Measurements from ENCODE around the gene NTRK3.

NTRK3 gene

DNA sequence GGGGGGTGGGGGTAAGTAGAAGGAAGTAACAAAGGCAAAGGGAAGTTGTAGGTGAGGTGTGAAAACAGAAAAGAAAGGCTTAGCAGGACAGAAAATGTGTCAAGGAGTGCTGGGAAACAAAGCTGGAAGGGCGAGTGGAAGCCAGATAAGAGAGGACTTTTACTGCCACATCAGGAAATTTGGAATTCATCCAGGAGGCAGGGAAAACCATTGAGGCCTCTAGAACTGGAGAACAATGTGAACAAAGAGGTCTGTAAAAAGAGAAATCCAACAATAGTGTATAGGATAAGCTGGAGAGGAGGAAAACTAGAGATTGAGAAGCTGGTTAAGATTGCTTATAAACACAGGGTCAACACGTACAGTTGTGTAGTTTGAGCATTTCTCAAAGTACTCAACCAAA is 116.6 kb downstream of the NTRK3 start:
- H3K9me3 Mint-ChIP-seq, result peaks cover 0 to 9% of the 10 kb centered on the region in 2 donors
- ATAC-seq, result no peak
- no peak overlapping the region for H3K4me3 Mint-ChIP-seq

DNA sequence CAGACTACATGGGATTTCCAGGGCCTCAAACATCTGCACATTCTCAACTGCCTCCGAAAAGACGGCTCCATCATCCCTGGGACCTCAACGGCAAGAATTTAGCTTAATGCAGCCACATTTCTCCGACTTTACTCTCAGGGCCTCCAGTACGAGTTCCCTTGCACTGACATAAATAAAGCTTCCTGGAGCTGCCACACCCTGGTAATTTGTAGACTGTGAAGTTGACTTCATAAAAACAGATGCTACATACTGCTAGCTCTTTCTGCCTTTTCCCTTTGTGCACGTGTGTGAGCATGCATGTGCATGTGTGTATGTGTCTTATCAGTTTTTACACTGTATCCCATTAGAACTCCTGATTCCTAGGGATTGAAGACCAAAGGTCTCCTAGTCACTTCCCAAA is 122.7 kb downstream of the NTRK3 start:
- Mint-ChIP-seq H3K9me3 (peaks cover 0 to 8% of the 10 kb centered on the region in 2 donors), H3K4me1 (no peaks in the 10 kb centered on the region), H3K4me3 (no peak overlapping the region), H3K27ac (no peak overlapping the region), H3K27me3 (peaks cover 24% of the 10 kb centered on the region)
- DNase-seq (no peak), ATAC-seq (no peak)

More for the DNA sequence above, 116.6 kb downstream of the NTRK3 start:
- DNase-seq, result no peak
- no peaks in the 10 kb centered on the region for H3K4me1 Mint-ChIP-seq
- peaks cover 24% of the 10 kb centered on the region for H3K27me3 Mint-ChIP-seq
- H3K27ac Mint-ChIP-seq, result no peak overlapping the region

DNA sequence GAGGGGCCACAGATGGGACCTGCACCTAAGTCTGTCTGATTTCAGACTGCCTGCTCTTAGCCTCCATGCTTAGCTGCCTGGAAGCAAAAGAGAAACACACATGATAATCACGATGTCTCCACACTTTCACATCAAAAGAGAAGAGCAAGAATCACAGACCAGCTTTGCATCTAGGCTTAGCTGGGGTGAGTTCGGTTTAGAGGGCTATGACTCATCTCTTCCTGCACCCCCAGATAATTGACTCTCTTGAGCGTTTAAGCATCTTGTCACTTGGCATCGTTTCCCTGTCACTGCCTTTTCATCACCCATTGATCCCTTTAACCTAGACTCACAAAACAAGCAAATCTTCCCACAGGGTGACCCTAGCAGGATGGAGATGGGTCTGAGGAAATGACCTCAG is 124.0 kb downstream of the NTRK3 start:
- DNase-seq (no peak), ATAC-seq (no peak)
- H3K27ac Mint-ChIP-seq, result no peak overlapping the region
- H3K4me3 Mint-ChIP-seq, result no peak overlapping the region
- H3K9me3 Mint-ChIP-seq, result no peaks in the 10 kb centered on the region
- no peaks in the 10 kb centered on the region for H3K4me1 Mint-ChIP-seq
- peaks cover 21% of the 10 kb centered on the region for H3K27me3 Mint-ChIP-seq

DNA sequence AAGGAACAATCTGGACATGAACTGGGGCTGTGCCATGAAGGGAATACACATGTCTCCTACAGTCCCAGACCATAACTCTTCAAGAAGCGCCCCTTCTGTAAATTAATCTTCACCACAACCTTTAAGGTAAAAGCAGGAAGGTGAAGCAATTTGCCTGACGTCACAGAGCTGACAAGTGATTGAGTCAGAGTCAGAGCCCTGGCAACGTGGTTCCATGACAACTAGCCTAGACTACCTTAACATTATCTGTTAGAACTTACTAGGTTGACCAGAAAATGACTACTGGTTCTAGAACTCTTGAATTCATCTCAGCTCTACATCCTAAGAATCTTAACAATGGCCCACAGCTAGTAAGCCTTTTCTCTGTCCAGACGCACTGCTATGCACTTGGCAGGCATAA is 124.6 kb downstream of the NTRK3 start:
- DNase-seq (no peak), ATAC-seq (no peak)
- H3K27me3 Mint-ChIP-seq, result peaks cover 19% of the 10 kb centered on the region
- H3K9me3 Mint-ChIP-seq, result no peaks in the 10 kb centered on the region
- H3K27ac Mint-ChIP-seq, result no peak overlapping the region
- no peak overlapping the region for H3K4me3 Mint-ChIP-seq
- no peaks in the 10 kb centered on the region for H3K4me1 Mint-ChIP-seq

DNA sequence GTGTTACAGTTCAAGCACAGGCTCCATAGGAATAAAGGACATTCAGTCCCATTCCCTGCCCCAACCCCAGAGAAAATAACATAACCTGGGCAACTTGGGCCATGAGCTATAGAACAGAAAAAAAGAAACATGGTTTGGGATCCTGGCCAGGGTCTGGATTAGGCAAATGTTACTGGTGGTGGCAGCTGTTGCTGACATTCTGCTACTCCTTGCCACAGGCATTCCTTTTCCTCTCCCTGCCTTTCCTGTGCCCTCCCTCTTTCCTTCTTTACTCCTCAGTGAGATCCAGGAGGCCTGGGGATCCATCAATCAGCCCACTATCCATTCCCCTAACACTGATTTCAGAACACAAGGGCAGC is 129.1 kb downstream of the NTRK3 start:
- H3K4me3 Mint-ChIP-seq, result no peak overlapping the region
- no peak for DNase-seq
- H3K4me1 Mint-ChIP-seq, result no peaks in the 10 kb centered on the region
- no peak overlapping the region for H3K27ac Mint-ChIP-seq
- peaks cover 19% of the 10 kb centered on the region for H3K27me3 Mint-ChIP-seq
- ATAC-seq, result no peak
- H3K9me3 Mint-ChIP-seq, result peaks cover 0 to 5% of the 10 kb centered on the region in 2 donors

DNA sequence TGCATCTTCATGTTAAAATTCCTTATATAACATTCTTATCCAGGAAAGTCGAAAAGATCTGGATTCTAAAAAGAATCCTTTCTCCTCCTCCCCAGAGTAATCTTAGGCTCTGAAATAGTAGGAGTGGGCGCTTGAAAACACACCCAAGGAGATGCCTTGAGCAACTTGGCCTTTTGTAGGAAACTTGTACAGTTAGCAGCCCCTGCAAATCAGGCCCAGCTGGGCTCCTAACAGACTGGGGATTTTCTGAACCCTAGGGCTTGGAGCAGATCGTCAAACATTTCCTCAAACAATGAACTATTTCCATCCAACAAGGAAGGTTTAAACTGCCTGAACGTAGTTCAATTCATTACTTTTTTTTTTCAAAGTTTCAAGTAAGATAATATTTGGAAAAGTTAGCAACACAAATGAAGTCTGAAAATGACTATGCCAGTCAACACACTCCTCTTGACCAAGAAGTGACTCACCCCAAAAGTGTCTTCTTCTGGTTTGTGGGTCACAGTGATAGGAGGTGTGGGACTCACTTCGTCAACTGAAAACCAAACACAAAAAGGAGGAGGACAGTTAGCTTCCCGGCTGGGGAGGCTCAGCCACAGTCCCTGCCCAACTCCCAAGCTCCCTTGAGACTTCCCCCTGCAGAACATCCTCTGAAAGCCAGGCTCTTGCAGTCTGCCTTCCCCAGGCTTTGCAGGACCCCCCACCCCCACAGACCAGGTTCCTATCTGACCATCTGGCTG is 129.7 kb downstream of the NTRK3 start:
- Mint-ChIP-seq H3K4me1 (no peaks in the 10 kb centered on the region), H3K27me3 (peaks cover 19% of the 10 kb centered on the region), H3K9me3 (peaks cover 0 to 5% of the 10 kb centered on the region in 2 donors), H3K27ac (no peak overlapping the region), H3K4me3 (no peak overlapping the region)
- DNase-seq (no peak), ATAC-seq (no peak)

DNA sequence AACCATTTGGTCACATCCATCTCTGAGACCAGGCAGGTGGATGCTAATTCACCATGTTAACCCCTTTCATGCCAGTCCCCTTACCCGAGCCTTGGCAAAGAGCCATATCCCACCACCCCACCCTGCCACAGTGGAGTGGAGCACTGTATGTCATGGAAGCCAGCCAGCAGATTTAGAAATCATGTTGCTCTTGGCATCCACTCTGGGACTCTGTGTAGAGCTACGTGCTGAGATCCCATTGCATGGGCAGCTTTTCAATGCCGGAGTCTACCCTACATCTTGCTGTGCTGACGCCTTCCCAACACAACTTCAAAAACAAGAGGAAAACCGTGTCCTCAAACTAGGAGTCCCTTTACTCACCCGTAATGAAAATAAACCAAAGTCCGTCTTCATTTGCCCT is 131.0 kb downstream of the NTRK3 start:
- no peaks in the 10 kb centered on the region for H3K4me1 Mint-ChIP-seq
- H3K9me3 Mint-ChIP-seq, result peaks cover 0 to 5% of the 10 kb centered on the region in 2 donors
- ATAC-seq, result no peak
- no peak overlapping the region for H3K4me3 Mint-ChIP-seq
- H3K27me3 Mint-ChIP-seq, result peaks cover 19% of the 10 kb centered on the region
- no peak overlapping the region for H3K27ac Mint-ChIP-seq
- DNase-seq, result no peak

DNA sequence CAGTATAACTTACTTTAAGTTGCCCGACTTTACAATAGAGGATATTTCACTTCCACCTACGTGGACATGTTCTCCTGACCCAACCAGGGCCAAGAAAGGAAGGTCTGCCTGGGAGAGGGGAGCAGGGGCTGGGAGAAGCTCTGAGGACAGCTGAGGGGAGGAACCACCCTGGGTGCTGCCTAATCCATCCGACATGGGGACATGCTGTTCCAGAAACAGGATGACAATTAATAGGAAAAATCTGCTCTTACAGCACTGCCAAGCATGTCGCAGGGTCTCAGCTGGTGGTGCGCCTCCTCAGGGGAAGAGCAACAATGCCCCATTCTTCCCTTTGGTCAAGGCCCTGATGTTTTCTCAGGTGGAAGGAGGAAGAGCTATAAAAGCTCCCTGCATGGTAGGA is 132.3 kb downstream of the NTRK3 start:
- DNase-seq, result no peak
- peaks cover 19% of the 10 kb centered on the region for H3K27me3 Mint-ChIP-seq
- H3K27ac Mint-ChIP-seq, result no peak overlapping the region
- H3K4me3 Mint-ChIP-seq, result no peak overlapping the region
- H3K4me1 Mint-ChIP-seq, result no peaks in the 10 kb centered on the region
- ATAC-seq, result no peak
- peaks cover 0 to 5% of the 10 kb centered on the region in 2 donors for H3K9me3 Mint-ChIP-seq

DNA sequence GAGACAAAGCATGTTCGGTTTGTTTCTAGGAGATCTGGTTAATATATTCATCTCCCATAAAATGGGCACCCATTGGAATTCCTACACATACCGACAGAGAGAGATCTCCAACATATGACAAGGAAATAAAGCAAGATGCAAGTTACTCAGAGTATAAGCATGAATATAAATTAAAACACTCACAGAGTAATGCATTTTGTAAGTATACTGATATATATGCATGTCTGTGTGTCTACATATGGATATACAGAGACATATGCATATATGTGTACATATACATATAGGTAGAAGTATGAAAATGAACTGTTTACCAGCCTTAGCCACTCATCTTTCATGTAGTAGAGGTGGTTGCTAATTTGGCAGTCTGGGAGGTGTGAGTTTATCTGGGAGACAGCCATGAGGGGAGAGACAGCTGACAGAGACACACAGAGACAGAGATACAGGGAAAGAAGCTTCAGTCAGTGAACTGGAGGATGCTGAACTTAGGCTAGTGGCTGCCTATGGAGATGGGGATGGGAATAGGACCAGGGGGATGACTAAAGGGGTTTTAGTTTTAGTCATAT is 134.5 kb downstream of the NTRK3 start:
- H3K9me3 Mint-ChIP-seq, result peaks cover 0 to 5% of the 10 kb centered on the region in 2 donors
- no peak overlapping the region for H3K27ac Mint-ChIP-seq
- no peak overlapping the region for H3K4me3 Mint-ChIP-seq
- no peak for DNase-seq
- H3K4me1 Mint-ChIP-seq, result no peaks in the 10 kb centered on the region
- peaks cover 19% of the 10 kb centered on the region for H3K27me3 Mint-ChIP-seq
- ATAC-seq, result no peak

DNA sequence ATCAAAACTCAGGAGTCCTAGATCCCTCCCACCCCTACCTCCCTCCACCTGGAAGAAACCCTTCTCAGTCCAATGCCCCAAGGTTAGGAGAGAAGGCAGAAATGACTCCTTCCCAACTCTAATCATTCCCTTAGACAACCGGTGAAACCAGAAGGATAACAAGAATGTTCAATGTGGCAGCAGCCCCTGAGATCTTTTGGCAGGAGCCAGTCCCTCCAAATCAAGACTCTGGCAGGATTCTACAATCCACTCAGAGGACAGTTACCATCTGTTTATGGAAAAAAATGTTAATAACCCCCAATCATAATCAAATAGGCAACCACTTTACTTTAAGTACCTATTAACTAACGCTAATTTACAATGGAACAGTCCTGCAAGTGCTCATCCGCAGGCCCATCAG is 136.5 kb downstream of the NTRK3 start:
- no peak for ATAC-seq

DNA sequence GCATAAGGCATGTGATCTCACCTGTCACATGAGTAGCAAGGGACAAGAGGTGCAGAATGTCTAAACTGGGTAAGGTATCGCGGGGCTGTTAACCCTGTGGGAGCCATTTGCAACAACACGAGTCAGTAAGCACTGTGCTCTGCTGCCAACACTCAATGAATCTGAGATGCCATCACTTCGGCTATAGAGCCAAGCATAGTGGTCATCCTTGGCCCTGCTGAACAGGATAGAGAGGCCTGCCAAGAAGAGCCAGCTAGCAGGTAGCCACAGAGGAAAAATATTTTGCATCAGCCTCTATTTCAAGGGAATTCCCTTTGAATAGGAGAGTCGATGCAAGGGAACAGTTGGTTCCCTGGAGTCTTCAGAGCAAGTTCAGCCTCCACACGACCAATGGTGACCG is 137.8 kb downstream of the NTRK3 start:
- Mint-ChIP-seq H3K27ac (no peak overlapping the region), H3K4me1 (no peaks in the 10 kb centered on the region), H3K27me3 (peaks cover 8% of the 10 kb centered on the region), H3K9me3 (no peaks in the 10 kb centered on the region), H3K4me3 (no peak overlapping the region)
- ATAC-seq, result no peak
- DNase-seq, result no peak

More for the DNA sequence above, 136.5 kb downstream of the NTRK3 start:
- DNase-seq, result no peak
- Mint-ChIP-seq H3K27me3 (peaks cover 8% of the 10 kb centered on the region), H3K27ac (no peak overlapping the region), H3K4me1 (no peaks in the 10 kb centered on the region), H3K9me3 (no peaks in the 10 kb centered on the region), H3K4me3 (no peak overlapping the region)

DNA sequence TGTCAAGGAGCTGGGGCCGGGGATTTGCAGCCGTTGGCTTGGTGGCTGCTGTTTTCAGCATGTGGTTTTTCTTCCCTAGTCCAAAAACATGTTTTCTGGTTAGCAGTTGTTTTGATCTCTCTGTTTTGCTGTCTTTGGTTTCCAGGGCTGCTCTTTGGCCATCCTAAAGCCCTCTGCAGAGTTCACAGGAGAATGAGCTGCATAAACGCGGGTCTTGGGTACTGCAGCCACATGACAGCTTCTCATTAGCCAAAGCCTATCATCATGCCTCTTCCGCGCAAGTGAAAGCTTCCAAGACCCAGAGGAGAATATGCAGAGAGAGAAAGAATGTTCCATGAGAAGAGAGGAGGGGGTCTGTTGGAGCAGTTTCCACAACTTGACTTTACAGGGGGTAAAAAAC is 138.5 kb downstream of the NTRK3 start:
- Mint-ChIP-seq H3K4me3 (no peak overlapping the region), H3K27ac (peak overlapping the region in 1 of 2 donors; percentile 0), H3K4me1 (no peaks in the 10 kb centered on the region), H3K9me3 (no peaks in the 10 kb centered on the region), H3K27me3 (peaks cover 8% of the 10 kb centered on the region)
- DNase-seq (no peak), ATAC-seq (no peak)

DNA sequence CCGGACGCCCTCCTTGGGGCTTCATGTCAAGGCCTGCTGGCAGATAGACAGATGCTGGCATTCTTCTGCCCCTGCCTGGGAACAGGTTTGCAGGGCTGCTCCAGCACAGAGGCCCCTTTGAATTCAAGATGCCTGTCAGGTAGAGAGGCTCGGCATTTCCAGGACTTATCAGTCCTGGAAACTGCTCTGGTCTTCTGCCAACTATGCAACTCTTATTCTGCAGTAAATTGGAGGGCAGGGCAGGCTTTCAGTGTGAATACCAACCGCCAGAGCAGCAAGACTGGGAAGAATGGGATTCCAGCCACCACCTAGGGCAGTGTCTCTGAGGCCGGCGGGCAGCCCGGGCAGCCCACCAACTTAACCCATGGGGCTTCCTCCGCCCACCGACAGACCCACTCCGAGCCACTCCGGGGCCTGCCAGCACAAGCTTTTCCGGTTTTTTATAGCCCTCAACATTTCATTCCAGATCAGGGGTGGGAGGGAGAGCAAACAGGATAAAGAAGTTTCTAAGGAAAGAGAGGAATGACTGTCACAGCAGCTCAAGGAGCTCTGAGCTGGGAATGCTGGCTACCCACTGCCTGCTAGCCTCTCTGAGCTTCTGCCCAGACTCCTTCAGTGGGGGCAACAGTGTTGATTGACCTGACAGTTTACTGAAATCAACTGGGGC is 140.9 kb downstream of the NTRK3 start:
- DNase-seq (no peak), ATAC-seq (no peak)
- Mint-ChIP-seq H3K4me3 (no peak overlapping the region), H3K9me3 (no peaks in the 10 kb centered on the region), H3K27me3 (peaks cover 8% of the 10 kb centered on the region), H3K4me1 (no peaks in the 10 kb centered on the region), H3K27ac (no peak overlapping the region)

DNA sequence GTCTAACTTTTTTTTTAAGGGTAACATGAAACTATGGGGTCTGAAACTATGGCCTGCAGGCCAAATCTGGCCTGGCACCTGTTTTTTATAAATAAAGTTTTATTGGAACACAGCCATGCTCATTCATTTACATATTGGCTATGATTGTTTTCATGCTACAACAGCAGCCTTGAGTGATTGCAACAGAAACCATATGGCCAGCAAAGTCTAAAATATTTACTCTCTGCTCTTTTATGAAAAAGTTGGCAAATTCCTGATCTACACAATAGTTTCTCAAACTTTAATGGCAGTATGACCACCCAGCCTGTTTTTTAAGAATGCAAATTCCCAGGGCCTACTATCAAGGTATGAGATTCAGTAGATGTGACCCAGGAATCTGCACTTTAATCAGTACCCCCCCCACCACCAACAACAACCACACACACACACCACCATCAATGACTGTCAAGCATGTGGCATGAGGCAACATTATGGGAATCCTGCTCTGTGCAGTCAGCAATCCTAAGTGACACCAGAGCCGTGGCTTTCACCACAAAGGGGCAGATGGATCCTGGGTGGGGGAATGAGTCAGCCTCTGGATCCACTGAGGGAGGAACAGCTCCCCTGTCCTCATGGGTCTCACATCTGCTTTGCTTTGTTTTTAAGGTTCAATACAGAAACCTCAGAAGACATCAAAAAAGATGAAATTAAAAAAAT is 142.8 kb downstream of the NTRK3 start:
- no peak for DNase-seq
- no peak for ATAC-seq
- peaks cover 4% of the 10 kb centered on the region for H3K27me3 Mint-ChIP-seq
- no peak overlapping the region for H3K4me3 Mint-ChIP-seq
- H3K4me1 Mint-ChIP-seq, result no peaks in the 10 kb centered on the region
- no peak overlapping the region for H3K27ac Mint-ChIP-seq
- no peaks in the 10 kb centered on the region for H3K9me3 Mint-ChIP-seq

DNA sequence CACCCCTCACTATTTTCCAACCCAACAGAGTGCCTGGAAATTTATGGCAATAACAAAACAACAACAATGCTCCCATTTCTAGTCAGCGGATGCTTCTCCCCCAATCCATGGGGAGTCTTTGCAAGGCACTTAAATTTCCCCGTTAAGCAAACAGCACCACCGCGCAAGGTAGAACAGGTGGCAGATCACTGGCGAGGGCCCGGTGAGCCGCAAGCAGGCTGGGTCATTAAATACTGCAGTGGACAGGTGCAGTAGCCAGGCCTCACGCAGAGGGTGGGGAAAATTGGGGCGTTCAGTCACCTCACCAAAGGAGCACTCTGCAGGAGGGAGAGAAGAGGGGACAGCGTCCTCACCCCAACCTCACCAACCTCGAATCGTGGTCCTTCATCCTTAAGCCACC is 147.5 kb downstream of the NTRK3 start:
- DNase-seq (no peak), ATAC-seq (no peak)
- Mint-ChIP-seq H3K4me3 (no peak overlapping the region), H3K9me3 (no peaks in the 10 kb centered on the region), H3K27me3 (no peaks in the 10 kb centered on the region), H3K27ac (no peak overlapping the region), H3K4me1 (no peaks in the 10 kb centered on the region)

DNA sequence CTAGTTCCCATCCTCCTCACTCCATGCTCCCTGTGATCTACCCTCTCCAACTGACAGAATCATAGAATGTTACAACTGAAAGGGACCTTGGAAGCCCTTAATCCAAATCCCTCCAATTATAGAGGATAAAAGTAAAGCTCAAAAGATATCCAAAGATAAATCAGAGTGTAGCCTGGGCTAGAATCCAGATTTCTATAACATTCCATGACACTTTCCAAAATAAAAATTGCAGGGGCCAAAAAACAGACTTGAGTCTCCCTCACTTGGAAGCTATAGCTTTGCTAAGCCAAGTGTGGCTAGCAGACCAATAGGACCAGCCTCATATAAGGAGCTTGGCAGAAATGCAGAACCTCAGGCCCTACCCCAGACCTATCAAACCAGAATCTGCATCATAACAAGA is 148.1 kb downstream of the NTRK3 start:
- Mint-ChIP-seq H3K4me3 (no peak overlapping the region), H3K4me1 (no peaks in the 10 kb centered on the region), H3K27me3 (no peaks in the 10 kb centered on the region), H3K27ac (no peak overlapping the region), H3K9me3 (no peaks in the 10 kb centered on the region)
- no peak for ATAC-seq
- DNase-seq, result no peak

Data from stimulated activated naive CD8-positive, alpha-beta T cell treated with anti-CD3 and anti-CD28 coated beads, Interleukin-15, amount 100 ng/mL, for 72 hours (primary cell).